Measurements from ENCODE around the gene DYNLT4.
"Not testable (repeated sequence)": the region's sequence is repeated elsewhere in the genome, so short reads cannot be mapped to it uniquely, and the experiment has no call there.

The DYNLT4 gene

DNA sequence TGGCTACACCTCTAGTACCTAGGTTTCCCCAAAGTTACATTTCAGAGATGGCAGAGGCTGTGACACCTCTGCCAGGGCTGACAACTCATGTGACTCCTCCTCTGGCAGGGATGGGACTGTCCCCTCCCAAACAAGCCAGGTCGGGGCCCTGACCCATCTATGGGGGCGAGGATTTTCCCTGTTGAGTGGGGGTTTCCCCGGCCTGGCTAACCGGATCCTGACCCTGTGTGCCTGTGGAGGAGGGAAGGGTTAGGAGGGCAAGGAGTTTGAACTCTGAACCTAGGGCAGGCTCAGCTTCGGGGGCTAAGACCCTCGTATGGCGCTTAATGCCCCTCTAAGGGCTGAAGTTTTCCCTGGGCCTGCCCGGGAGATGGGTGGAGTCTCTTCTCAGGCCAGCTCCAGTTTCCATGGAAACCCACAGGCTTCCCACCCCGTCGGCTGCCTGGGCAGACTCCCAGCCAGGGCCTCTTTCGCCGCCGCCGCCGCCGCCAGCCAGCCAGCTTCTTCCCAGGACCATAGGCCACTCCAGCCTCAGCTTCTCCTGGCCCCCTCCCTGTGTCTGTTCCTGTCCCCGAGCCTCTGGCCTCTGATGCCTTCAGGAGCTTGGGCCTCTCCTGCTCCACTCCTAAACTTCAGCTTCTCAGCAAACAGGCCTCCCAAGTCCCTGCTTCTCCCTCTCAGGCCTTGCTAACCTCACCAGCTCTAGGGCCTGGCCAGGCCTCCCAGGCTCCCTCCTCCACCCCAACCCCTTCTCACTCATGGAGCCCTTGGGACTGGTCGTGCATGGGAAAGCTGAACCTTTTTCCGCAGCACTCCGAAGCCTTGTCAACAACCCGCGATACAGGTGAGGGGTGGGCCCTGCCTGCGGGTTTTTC, 1.1 kb upstream of the DYNLT4 start, which contains the start of gene BTBD19:
BTBD19 (plus strand) TSS at position 461 of the 875 bp plus-strand sequence; CDS start at position 759, 298 bp downstream.
- no peak for DNase-seq

DNA sequence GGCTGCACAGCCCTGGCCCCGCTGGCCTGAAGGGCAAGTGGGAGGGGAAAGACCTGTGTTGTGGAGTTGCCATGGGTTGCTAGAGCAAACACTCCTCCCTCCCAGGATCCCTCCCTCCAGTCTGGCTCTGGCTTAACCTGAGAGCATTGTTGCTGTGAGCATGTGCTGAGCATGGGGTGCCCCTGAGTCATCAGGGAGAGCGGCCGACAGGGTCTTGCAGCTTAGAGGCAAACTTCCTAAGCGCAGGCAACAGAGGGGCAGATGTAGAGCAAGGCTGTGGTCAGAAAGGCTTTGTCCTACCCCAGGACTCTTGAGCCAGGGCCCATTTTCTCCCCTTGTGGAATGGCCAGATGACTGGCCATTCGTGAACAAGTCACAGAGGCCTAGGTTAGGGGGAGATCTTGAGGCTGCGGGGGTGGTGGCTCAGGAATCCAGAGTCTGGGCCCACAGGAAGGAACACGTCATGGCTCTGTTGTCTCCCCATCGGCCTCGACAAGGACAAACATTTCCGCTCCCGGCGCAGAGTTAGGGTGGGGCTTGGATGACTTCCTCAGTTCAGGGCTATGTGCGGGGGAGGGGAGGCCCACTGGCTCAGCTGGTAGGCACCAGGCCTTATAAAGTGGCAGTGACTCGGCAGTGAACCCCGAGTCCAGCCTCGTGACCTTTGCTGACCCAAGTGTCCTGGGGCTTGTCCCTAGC, 362 bp upstream of the DYNLT4 start:
- DNase-seq, result no peak

DNA sequence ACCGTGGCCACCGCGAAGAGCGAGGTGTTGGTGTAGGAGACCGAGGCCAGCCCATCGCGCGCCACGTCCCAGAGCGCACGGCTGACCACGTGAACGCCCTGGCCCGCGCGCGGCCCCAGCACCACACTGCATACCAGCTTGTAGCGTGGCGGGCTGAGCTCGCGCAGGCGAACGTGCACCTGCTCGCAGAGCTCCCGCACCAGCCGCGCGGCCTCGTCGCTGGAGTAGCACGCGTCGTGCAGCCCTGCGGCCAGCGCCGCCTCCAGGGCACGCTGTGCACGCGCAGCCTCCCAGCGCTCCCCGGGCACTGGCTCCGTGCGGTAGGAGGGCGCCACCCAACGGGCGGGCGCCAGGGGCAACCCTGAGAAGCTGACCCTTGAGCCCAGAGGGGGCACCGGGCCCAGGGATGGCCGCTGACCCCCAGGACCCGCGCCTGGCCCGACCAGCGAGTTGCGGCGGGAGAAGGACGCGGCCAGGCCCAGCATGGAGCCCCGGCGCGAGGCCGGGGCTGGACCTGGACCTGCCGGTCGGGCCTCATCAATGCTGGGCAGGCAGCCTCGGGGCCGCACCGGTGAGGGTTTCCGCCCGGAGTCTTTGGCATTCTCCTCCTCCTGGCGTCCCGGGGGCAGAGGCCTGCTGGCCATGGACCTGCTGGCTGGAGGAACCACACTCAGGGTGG, 987 bp downstream of the DYNLT4 start:
- no peak for DNase-seq

DNA sequence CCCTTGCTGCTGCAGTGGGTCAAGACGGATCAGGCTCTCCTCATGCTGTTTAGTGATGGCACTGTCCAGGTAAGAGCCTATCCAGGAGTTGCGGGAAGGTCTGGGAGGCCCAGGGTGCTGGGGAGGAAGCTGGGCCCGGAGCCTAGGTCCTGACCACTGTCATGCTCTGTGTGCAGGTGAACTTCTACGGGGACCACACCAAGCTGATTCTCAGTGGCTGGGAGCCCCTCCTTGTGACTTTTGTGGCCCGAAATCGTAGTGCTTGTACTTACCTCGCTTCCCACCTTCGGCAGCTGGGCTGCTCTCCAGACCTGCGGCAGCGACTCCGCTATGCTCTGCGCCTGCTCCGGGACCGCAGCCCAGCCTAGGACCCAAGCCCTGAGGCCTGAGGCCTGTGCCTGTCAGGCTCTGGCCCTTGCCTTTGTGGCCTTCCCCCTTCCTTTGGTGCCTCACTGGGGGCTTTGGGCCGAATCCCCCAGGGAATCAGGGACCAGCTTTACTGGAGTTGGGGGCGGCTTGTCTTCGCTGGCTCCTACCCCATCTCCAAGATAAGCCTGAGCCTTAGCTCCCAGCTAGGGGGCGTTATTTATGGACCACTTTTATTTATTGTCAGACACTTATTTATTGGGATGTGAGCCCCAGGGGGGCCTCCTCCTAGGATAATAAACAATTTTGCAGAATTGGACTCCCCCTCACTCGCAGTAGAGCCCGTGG, 1.7 kb downstream of the DYNLT4 start:
- no peak for DNase-seq

DNA sequence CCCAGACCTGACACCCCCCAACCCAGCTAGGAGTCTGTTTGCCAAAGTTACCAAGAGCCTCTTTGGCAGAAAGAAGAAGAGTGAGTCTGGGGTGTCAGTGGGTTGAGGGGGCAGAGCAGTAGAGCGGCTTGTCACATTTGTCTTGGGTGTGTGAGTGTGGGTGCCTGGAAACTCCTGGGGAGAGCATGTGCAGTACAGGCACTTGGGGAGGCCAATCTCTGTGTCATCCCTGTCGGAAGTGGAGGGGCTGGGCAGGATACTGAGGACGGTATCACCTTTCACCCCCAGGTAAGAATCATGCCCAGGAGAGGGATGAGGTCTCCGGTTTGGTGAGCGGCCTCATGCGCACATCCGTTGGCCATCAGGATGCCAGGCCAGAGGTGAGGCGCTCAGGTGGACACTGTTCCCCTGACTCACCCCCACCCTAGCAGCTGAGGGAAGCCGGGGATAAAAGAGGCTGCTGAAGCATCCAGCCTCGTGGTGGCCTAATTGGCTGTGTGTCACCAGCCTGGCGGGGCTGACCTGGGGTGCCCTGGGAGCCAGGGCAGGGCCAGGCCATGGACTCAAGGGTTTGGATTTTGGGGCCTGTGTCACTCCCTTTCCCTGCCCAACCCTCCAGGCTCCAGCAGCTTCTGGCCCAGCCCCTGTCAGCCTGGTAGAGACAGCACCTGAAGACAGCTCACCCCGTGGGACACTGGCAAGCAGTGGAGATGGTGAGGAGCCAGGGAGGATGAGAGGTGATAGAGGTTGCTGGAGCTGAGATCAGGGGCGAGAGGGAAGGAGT, 3.6 kb downstream of the DYNLT4 start:
- DNase-seq, result no peak

DNA sequence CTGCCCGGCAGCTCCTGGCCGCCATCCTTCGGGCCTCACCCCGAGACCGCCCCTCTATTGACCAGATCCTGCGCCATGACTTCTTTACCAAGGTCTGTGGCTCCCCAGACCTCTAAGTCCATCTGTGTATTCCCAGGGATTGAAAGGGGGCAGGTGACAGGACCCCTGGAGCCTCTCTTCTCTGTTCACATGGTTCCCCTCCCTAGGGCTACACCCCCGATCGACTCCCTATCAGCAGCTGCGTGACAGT, 4.2 kb downstream of the DYNLT4 start:
- no peak for DNase-seq

DNA sequence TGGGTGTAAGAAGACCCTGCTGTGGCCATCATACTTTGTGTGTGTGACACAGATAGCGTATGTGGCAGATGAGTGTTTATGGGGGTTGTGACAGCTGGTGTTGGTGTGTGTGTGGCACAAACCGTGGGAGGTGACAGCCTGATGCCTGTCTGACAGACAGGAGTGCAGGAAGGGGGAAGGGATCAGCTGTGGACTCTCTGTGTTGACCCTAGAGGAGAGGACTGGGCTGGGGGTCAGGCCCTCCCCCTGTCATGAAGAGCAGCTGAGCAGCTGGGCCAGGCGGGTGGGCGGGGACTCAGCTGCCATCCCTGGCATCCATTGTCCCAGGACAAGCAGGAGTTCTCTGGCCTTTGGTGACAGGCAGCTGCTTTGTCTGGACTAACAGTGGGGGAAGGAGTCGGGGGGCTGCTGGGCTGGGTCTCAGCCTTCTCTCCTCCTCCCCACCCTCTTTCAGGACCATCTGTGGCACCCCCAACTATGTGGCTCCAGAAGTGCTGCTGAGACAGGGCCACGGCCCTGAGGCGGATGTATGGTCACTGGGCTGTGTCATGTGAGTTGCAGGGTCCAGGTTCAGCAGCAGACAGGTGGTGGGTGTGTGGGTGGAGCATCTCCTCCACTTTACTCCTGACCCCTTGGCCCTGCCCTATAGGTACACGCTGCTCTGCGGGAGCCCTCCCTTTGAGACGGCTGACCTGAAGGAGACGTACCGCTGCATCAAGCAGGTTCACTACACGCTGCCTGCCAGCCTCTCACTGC, 4.7 kb downstream of the DYNLT4 start:
- peak; percentile 65 for DNase-seq

DNA sequence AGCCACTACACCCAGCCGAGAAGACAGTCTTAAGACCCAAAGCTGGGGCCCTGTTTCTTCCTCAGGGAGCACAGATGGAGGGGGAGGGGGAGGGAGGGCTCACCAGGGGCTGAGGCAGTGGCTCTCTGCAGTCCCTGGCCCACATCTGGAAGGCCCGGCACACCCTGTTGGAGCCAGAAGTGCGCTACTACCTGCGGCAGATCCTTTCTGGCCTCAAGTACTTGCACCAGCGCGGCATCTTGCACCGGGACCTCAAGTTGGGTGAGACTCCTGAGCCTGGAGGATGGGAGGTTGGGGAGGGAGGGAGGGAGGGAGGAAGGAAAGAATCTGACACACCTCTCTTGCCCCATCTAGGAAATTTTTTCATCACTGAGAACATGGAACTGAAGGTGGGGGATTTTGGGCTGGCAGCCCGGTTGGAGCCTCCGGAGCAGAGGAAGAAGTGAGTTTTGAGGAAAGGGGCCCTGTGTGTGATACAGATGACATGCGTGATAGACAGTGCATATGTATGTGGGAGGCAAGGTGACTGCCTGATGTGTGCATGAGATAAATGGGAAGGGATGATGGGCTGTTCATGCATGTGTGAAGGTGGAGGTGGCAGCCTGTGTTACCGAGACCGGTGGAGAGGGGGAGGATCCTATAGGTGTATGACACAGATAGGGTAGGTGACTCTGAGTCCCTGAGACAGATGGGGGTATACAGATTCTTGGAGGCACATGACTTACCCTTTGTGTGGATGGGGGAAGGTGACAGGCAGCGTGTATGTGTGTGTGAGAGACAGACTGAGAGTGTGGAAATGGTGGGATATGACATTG, 5.5 kb downstream of the DYNLT4 start:
- DNase-seq, result peak; percentile 65

DNA sequence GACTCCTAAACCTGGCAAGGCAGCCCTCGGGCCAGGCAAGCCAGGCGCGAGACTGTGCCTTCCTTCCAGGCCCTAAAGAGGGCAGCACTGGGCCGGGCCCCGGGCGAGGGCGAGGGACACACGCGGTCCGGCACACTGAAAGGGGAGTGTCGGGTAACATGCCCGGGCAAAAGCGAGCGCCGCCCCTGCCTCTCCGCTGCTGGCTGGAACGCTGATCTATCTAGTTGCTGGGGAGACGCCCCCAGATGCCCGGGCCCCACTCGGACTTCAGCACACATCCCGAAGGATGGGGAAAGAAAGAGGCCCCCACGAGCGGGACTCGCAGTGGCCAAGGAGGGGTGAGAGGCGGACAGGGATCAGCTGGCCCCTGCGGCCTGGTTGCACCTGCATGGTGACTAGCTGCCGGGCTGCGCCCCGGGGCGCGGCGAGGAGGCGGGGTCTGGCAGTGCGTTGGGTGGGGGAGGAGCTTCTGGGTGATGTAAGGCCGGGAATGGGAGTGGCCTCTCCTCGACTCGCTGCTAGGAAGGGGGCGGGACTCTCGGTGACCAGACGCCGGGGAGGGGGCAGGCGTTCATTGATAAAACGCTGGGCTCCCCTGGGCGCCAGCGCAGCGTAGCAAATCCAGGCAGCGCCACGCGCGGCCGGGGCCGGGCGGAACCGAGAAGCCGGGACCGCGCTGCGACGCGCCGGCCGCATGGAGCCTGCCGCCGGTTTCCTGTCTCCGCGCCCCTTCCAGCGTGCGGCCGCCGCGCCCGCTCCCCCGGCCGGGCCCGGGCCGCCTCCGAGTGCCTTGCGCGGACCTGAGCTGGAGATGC, 7.2 kb downstream of the DYNLT4 start, which contains the start of gene PLK3:
PLK3 (plus strand) TSS at position 608 of the 815 bp plus-strand sequence; CDS start at position 695, 87 bp downstream.
- peak; percentile 96 for DNase-seq

DNA sequence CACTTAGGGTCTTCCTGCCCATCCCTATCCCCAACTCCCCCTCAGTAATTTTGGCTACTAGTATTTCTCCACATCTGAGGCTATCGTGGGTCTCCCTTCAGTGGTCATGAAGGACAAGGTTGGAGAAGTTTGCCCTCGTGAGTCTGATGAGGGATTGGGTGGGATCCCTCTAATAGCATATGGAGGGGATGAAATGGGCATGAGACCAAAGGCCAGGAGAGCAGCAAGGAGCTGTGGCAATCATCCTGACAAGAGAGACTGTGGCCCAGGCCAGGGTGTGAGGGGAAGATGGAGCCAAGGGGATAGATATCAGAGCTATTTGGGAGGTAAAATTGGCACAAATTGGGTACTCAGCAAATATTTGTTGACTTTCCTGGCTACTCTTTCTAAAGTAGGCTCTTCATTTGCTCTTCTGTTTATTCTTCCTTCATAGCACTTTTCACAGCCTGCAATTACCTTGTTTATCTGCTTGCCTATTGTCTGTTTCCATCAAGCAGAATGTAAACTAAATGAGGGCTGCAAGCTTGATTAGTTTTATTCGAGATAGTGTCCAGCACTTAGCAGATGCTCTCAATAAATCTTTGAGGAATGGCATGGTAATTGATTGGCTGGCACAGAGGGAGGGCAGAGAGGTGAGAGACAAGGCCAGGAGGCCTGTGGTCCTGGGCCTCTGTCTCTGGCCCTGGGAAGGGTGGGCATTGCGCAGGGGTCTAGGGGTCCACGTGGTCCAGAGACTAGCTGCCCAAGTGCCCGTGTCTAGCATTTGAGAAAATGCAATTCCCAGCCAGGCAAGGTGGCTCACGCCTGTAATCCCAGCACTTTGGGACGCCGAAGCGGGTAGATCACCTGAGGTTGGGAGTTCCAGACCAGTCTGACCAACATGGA, 8.4 kb downstream of the DYNLT4 start:
- no peak for DNase-seq

DNA sequence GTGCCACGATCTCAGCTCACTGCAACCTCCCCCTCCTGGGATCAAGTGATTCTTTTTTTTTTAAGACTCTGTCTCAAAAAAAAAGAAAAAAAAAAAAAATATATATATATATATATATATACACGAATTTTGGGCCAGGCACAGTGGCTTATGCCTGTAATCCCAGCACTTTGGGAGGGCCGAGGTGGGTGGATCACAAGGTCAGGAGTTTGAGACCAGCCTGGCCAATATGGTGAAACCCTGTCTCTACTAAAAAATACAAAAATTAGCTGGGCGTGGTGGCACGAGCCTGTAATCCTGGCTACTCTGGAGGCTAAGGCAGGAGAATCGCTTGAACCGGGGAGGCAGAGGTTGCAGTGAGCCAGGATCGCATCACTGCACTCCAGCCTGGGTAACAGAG, 9.3 kb downstream of the DYNLT4 start:
- not testable (repeated sequence) for DNase-seq

DNA sequence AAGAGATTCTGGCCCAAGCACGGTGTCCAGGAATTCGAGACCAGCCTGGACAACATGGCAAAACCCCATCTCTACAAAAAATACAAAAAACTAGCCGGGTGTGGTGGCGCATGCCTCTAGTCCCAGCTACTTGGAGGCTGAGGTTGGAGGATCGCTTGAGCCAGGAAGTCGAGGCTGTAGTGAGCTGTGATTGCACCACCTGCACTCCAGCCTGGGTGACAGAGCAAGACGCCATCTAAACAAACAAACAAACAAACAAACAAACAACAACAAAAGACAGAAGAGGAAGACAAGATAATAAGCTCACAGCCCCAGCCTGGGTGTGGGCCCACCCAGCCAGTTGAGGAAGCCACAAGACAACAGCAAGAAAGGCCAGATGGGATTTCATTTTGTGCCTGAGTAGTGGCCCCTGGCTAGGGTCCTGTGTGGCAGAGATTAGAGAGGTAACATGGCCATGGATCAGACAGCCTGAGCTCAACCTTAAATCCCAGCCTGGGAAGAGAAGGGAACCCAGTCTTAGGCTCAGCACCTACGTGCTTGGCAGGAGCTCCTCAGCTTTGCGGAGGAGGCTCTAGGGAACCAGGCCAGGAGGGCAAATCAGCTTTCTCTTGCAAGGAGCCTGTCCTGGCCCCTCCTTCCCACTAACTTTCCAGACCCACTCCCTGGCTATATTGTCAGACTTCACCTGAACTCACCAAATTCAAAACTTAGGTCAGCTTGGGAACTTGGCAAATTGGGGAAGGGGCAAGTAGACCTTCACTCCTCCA, 14.2 kb downstream of the DYNLT4 start:
- no peak for DNase-seq

DNA sequence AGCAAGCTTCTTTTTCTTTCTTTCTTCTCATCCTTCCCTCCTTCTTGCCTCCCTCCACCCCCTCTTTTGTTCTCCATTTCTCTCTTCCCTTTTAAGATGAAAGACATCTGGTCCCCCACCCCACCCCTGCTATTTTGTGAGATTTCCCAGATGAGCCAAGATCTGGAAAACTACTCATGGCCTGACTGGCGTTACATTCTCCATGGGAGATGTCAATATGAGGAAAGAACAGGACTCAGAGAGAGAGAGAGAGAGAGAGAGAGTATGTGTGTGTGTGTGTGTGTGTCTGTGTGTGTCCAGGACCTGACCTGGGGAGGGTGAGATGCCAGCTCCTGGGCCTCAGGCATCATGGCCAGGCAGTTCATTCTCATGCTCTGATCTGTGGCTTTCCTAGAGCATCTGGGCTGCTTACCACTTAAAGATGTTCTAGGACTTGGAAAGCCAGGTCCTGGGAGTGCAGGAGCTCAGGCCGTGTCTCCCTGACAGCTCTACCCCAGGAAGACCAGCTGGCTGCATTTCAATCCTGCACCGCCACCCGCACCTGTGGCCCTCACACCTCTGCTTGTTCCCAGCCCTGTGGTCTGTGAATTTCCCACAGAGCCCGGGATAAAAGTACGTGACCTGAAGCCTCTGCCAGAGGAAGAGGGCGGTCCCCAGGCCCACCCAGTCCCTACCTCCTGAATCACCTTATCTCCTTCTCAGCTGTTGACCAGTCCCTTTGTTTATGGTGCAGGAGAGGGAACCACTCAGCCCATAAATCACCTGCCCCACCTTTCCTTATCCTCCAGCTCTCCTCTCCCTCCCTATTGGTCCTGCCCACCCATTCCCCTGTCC, 16.0 kb downstream of the DYNLT4 start:
- DNase-seq, result no peak

DNA sequence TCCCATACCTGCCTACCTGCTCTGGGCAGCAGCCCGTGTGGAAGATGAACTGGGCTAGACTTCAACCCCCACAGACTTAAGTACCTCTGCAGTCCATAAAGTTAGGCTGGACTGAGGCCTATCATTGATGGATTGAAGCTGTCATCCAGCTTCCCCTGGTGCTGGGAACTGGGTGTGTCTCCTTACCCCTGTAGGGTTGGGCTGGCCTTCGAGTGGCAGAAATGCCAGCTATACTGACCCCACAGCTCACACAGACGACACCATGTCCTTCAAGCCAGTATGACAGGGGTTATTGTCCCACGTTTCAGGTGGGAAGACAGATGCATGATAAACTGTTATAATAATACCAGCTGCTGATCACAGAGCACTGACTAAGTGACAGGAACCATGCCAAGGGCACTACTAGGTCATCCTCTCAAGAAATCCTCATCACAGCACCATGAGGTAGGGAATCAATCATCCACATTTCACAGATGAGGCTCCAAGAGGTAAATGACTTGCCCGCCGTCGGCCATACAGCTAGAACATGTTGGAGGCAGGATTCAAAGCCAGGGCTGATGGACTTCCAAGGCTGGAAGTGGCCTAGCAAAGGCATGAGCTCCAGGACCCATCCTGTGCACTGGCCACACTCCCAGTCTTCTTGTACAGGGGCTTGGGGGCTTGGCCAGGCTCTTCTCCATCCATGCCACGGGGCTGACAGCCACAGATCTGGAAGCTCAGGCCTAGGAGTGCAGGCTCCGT, 18.9 kb downstream of the DYNLT4 start, which contains the start of gene BEST4:
BEST4 (minus strand) TSS at position 51 of the 741 bp plus-strand sequence. CDS start 465 bp downstream, outside the sequence.
- DNase-seq, result no peak

DNA sequence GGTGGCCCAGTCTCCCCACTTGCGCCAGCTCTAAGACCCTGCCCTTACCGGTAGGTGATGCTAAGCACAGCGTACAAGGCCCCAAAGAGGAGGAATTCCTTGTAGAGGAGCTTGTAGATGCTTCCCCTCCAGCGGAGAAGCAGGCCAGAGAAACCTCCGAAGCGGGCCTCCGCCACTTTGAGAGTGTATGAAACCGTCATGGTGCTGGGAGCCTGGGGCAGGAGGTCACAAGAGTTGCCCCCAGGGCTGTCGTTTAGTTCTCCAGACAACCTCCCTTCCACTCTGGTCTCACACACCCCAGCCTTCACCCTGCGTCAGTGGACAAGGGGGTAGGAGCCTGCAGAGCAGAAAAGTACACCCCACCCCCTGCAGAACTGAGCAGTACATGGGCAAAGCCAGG, 19.6 kb downstream of the DYNLT4 start:
- no peak for DNase-seq

Measured in NCI-H1694 (cell line).